Measurements from ENCODE around the gene C11orf21.

The C11orf21 gene

GRCh38 chr11:2320568-2321310 lies 19.0 kb upstream of the C11orf21 start:
- no peak for DNase-seq (ENCODE audit: low read depth)

DNA sequence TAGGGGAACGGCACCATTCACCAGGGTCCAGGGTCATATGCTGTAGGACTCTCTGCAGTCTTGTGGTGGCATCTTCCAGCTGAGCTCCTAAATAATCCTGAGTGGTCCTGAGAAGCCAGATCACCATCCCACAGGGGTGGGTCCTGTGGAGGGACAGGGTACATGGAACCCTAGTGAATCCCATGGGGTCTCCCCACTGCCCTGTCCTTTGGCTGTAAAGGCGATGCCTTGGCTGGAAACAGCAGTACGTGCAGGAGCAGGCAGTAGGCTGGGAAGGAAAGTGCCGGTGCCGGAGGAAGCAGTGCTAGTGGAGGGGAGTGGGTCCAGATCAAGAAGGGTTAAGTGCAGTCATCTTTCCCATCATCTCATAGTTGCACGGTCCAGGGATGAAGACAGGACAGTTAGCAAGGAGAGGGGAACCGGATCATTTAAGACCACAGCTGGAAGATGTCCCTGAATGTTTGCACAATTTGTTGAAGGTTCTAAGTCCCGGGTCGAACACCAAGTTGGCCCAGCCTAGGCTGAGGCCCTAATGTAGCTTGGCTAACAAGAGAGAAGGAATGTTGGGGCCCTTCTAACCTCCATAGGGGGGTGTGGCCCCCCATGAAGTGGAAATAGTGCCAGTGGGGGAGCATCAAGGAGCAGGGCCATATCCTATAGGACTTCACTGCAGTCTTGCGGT lies 18.2 kb upstream of the C11orf21 start:
- no peak for DNase-seq (ENCODE audit: low read depth)

GRCh38 chr11:2318707-2319106 lies 17.0 kb upstream of the C11orf21 start:
- DNase-seq (ENCODE audit: low read depth), result no peak

DNA sequence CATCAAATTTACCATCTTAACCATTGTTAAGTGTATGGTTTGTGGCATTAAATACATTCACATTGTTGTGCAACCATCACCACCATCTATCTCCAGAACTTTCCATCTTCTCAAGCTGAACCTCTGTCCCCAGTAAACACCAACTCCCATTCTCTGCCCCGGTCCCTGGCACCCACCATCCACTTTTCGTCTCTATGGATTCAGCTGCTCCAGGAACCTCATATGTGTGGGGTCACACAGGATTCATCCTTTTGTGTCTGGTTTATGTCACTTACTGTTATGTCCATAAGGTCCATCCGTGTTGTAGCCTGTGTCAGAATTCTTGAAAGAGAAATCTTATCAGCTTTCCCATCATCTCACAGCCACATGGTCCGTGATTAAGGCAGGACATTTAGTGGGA lies 16.4 kb upstream of the C11orf21 start:
- DNase-seq (ENCODE audit: low read depth), result no peak

- no peak for DNase-seq (ENCODE audit: low read depth)
Observed at GRCh38 chr11:2317354-2318050, 15.8 kb upstream of the C11orf21 start.

DNA sequence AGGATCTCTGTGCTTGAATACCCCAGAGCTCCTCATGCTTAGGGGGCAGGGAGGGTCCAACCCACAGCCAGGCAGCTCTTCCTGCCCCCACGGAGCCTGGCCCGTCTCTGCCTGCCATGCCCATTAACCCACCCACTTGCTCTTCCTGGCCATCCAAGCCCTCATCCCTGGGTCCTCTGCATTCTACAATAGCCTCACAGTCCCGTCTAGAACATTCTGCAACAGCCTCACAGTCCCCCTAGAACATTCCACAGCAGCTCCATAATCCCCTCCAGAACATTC lies 15.2 kb upstream of the C11orf21 start:
- no peak for DNase-seq (ENCODE audit: low read depth)

- no peak for DNase-seq (ENCODE audit: low read depth)
Observed at GRCh38 chr11:2316169-2316962, 14.6 kb upstream of the C11orf21 start.

DNA sequence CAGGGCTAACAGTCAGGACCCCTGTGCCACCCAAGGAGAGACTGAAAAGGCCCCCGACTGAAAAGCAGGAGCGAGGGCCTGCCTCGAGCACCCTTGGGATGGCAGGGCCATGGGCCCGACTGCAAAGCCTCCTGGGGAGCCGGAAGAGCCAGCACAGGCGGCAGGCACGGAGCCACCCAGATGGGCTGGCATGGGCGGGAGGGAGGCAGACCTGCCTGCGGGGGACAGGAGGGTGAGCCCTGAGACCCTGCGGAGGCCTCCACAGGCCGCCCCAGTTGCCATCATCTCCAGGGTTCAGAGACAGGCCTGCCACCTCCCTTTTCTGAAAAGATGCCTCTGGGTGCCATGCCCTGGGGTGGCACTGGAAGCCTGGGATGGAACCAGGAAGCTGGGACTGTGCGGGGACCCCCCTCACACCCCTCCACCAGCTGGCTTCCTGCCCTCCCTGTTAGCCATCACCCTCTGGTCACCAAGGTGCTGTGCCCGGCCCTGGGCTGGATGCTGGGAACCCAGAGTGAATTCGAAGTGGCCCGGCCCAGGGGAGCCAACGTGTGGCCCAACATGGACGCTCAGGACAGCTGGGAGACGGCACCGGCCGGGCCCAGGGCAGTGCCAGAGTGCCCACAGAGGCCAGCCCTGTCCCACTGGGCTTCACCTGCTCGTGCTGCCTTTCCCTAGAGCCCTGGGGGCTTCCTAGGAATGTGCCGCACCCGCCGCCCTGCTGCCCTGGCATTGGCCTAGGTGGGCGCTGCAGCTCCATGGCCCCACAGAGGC lies 13.9 kb upstream of the C11orf21 start:
- no peak for DNase-seq (ENCODE audit: low read depth)

GRCh38 chr11:2314525-2315394 lies 13.0 kb upstream of the C11orf21 start:
- no peak for DNase-seq (ENCODE audit: low read depth)

GRCh38 chr11:2314136-2314524 lies 12.4 kb upstream of the C11orf21 start:
- no peak for DNase-seq (ENCODE audit: low read depth)

DNA sequence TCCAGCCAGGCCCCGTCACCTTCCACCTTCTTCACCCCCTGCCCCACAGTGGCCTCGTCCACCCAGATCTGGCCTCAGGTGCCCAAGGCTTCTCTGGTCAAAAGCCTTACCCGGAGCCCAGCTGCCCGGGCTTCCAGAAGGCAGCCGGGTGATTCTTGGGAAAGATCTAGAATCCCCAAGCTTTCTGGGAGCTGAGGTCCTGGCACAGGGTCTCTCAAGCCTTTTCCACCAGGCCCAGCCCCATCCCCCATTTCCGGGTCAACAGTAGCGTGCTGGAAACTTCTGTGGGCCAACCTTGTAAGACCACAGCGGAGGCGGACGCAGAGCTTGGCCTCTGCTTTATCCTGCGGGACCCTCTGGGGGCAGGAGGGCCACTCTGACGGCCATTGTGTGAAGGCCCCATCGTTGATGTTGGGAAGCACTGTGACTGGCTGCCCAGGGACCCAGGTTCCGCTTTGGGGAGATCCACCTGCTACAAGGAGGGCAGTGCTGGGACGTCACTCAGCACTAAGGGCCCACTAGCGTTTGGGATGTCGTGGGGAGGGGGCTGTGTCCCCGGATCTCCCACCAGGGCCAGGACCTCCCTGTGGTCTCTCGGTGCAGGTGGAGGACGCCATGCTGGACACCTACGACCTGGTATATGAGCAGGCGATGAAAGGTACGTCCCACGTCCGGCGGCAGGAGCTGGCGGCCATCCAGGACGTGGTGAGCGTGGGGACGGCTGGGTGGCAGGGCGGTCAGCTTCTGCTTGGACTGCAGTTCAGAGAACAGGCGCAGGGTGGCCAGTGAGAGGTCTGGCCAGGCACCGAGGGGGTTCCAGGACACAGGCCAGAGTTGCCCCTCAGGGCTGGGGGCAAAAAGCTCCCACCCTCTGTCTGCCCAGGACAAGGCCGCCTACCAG lies 11.6 kb upstream of the C11orf21 start:
- DNase-seq (ENCODE audit: low read depth), result no peak

DNA sequence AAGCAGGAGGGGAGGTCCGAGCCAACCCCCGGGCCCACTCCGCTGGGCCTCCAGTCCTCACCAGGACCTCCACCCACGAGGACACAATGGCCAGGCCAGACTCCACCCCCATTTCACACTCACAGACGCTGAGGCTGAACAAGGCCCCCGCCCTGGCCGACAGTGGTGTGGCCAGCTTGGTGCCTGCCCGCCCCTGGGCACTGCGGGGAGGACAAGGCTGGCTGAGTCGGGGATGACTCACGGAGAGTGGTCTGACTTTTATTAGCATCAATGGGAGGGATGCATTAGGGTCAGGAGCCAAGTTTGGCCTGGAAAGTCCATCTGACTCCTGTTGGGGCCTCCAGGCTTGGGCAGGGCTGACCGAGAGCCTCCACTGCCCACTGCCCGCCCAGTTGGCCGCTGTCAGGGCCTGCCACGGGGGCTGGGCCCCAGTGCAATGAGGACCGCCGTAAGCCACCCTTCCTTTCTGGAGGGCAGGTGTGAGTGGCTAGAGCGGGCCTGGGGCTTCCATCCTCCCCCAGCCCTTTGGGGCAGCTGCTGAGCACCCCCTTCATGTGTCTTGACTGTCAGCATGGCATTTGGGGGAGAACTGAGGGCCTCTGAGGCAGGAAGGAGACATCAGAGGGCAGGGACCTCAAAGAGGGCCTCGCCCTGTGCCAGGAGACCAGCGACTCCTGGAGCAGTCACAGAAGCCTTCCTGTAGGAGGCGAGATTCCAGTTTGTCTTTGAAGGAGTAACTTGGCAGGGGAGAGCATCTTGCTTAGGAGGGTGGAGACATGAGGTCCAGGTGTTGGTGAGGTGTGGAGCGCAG lies 10.7 kb upstream of the C11orf21 start:
- no peak for DNase-seq (ENCODE audit: low read depth)

GRCh38 chr11:2311353-2312133 lies 9.8 kb upstream of the C11orf21 start:
- DNase-seq (ENCODE audit: low read depth), result no peak

- DNase-seq (ENCODE audit: low read depth), result no peak
Observed at GRCh38 chr11:2310786-2311352, 9.2 kb upstream of the C11orf21 start.

DNA sequence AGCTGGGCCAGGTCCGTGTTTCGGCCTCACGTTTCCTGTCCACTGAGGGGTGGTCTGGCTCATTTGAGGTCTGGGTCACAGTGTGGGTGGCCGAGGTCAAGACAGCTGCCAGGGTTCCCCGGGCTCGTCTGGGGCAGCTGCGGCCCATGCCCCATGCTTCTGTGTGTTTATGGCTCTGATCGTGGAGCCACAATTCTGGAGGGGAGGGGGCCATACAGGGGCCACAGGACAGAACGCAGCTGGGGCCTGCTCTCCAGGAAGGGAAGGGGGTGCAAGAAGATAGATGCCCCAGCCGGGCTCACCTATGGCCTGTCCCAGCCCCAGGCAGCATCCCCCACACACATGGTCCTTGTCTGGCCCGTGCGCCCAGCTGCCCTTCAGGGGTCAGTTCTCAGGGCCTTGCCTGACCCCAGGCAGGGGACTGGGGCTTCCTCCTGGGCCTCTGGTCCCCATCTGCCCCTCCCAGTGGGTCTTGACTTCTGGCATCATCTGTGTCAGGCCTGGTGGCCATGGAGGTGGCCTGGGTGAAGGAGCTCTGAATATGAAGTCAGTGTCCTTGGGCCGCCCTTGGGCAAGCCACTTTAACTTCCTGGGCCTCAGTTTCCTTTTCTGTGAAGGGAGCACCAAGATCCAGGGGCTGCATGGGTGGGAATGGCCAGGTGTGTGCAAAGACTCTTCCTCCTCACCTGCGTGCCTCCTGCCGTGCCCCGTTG lies 8.5 kb upstream of the C11orf21 start:
- no peak for DNase-seq (ENCODE audit: low read depth)

GRCh38 chr11:2309251-2310072 lies 7.7 kb upstream of the C11orf21 start:
- DNase-seq (ENCODE audit: low read depth), result no peak
